Hepatic stellate cell (primary cell): ENCODE measurements around the gene NBDY.
A peak's percentile ranks its signal among the peaks of the same experiment; 100 is the strongest.
"Not testable (repeated sequence)": the region's sequence is repeated elsewhere in the genome, so short reads cannot be mapped to it uniquely, and the experiment has no call there.

ENCODE experiments used
- DNase-seq: peaks from one replicate; pipeline ENCODE4 v3.0.0; 2011; ENCODE audit warnings: low spot score

Gene NBDY

GRCh38 chrX:56729152-56729850 lies at the start of gene NBDY:
Gene NBDY, plus strand, starts transcription at chrX:56729243. Its CDS starts 111 bp downstream, at chrX:56729354.
- DNase-seq: peak; percentile 18

- not testable (repeated sequence) for DNase-seq
Measured at GRCh38 chrX:56704530-56704929, 24.5 kb upstream of the NBDY start.

- no peak for DNase-seq
Measured at GRCh38 chrX:56726605-56727004, 2.4 kb upstream of the NBDY start.

GRCh38 chrX:56727531-56727930 lies 1.5 kb upstream of the NBDY start:
- DNase-seq: no peak

- no peak for DNase-seq
Measured at GRCh38 chrX:56728321-56728720, 722 bp upstream of the NBDY start.

- no peak for DNase-seq
Measured at GRCh38 chrX:56728752-56729151, 291 bp upstream of the NBDY start.

GRCh38 chrX:56733459-56734046 lies 4.5 kb downstream of the NBDY start:
- no peak for DNase-seq

GRCh38 chrX:56736219-56736618 lies 7.2 kb downstream of the NBDY start:
- no peak for DNase-seq

- no peak for DNase-seq
Measured at GRCh38 chrX:56738670-56739069, 9.6 kb downstream of the NBDY start.

GRCh38 chrX:56744996-56745395 lies 16.0 kb downstream of the NBDY start:
- no peak for DNase-seq

GRCh38 chrX:56746996-56747395 lies 18.0 kb downstream of the NBDY start:
- no peak for DNase-seq

GRCh38 chrX:56751071-56751470 lies 22.0 kb downstream of the NBDY start:
- DNase-seq: no peak

- DNase-seq: no peak
Measured at GRCh38 chrX:56757327-56757726, 28.3 kb downstream of the NBDY start.

GRCh38 chrX:56758456-56758855 lies 29.4 kb downstream of the NBDY start:
- DNase-seq: no peak

- no peak for DNase-seq
Measured at GRCh38 chrX:56759736-56760409, 30.8 kb downstream of the NBDY start.

GRCh38 chrX:56760410-56761124 lies 31.5 kb downstream of the NBDY start:
- not testable (repeated sequence) for DNase-seq

GRCh38 chrX:56761167-56761566 lies 32.1 kb downstream of the NBDY start:
- no peak for DNase-seq

- no peak for DNase-seq
Measured at GRCh38 chrX:56762220-56762619, 33.2 kb downstream of the NBDY start.

GRCh38 chrX:56762707-56763555 lies 33.9 kb downstream of the NBDY start:
- no peak for DNase-seq

GRCh38 chrX:56763556-56764152 lies 34.6 kb downstream of the NBDY start:
- peak; percentile 53 for DNase-seq
